GM19193 (cell line): ENCODE results near the gene PTPRJ.

Experiments
- POLR2A ChIP-seq: IDR thresholded peaks from 4 replicates; pipeline ENCODE4 v1.6.1; 2011; ENCODE audit not compliant: insufficient read depth, insufficient read length; ENCODE audit errors: extremely low read depth

PTPRJ gene

GRCh38 chr11:48002561-48002960, 22.2 kb downstream of the PTPRJ start:
- TF ChIP-seq POLR2A: no peak

DNA sequence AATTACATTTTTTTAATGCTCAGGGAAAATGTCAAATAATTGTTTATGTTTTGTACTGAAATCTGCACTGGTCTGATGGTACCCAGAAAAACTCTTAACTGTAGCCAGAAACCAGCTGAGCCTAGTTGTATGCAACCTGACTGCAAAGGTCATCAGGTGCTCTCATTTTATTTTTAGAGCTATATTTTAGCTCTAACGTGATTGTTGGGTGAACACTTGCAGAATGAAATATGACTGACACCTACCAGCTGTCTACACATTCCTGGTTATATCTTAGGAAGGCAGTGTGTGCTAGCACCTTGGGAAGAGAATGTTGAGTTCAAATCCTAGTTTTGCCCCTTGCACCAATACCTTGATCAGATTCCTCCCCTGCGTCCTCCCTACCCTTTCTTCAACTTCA, 23.6 kb downstream of the PTPRJ start:
- no peak for TF ChIP-seq POLR2A

- no peak for TF ChIP-seq POLR2A
These were observed 24.1 kb downstream of the PTPRJ start for GRCh38 chr11:48004456-48004855.

DNA sequence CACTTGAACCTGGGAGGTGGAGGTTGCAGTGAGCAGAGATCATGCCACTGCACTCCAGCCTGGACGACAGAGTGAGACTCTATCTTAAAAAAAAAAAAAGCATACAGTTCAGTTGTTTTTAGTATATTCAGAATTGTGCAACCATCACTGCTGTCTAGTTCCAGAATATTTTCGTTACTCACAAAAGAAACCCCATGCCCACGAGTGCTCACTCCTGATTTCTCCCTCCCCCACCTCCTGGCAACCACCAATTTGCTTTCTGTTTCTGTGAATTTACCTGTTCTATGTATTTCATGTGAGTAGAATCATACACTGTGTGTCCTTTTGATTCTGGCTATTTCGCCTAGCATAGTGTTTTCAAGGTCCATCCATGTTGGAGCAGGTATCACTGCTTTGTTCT, 24.8 kb downstream of the PTPRJ start:
- no peak for TF ChIP-seq POLR2A

DNA sequence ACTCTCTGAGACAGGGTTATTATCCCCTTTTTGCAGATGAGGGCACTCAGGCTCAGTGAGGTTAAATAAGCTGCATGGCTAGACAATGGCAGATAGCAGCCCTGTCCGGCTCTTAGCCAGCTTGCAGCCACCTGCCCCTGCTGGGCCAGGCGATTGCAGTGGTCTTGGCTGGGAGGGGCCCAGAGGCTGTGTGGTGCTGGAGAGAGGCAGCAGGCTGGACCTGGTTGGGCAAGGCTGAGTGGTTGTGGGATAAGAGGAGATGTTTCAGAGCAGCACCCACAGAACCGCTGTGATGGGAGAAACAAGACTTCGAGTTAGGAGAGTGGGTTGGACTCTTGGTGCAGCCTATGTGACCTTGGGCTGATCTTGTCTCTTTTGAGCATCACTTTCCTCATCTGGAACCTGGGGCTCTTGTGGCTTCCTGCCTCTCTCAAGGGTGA, 25.5 kb downstream of the PTPRJ start:
- no peak for TF ChIP-seq POLR2A

GRCh38 chr11:48006301-48006992, 26.1 kb downstream of the PTPRJ start:
- TF ChIP-seq POLR2A: peak; percentile 30

DNA sequence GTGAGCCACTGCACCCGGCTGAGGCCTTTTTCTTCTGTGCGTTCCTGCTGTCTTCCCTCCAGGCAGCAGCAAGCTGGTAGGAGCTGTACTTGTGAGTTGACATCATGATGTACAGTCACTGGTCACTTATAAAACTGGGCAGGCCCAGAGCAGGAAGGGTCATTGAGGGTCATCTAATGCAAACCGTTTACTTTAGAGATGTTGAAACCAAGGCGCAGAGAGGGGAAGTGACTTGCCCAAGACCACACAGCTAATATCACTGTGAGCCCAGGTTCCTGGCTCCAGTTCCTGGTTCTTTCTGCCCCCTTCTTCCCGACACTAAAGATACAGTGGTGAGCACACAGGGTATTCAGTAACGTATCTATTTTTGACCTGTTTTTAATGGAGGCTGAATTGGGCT, 27.3 kb downstream of the PTPRJ start:
- no peak for TF ChIP-seq POLR2A

GRCh38 chr11:48008951-48009270, 28.6 kb downstream of the PTPRJ start:
- TF ChIP-seq POLR2A: no peak

GRCh38 chr11:48011102-48011797, 30.9 kb downstream of the PTPRJ start:
- no peak for TF ChIP-seq POLR2A

GRCh38 chr11:48011798-48012391, 31.5 kb downstream of the PTPRJ start:
- no peak for TF ChIP-seq POLR2A

- TF ChIP-seq POLR2A: peak; percentile 46
These were observed 33.0 kb downstream of the PTPRJ start for GRCh38 chr11:48013269-48013901.

DNA sequence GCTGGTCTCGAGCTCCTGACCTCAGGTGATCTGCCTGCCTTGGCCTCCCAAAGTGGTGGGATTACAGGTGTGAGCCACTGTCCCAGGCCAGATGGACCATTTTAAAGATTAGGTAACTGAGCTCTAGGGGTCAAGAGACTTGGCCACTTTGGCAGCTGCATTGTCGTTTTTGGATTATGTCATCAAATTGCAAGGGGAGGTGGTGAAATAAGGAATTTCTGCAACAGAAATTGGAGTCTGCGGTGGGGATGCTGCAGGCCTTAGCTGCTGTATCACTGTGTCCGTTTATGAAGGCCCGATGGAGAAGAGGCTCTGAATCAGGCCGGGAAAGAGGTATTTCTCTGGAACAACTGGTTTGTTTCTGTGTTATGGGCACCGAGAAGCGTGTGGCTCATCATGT, 34.6 kb downstream of the PTPRJ start:
- TF ChIP-seq POLR2A: no peak

DNA sequence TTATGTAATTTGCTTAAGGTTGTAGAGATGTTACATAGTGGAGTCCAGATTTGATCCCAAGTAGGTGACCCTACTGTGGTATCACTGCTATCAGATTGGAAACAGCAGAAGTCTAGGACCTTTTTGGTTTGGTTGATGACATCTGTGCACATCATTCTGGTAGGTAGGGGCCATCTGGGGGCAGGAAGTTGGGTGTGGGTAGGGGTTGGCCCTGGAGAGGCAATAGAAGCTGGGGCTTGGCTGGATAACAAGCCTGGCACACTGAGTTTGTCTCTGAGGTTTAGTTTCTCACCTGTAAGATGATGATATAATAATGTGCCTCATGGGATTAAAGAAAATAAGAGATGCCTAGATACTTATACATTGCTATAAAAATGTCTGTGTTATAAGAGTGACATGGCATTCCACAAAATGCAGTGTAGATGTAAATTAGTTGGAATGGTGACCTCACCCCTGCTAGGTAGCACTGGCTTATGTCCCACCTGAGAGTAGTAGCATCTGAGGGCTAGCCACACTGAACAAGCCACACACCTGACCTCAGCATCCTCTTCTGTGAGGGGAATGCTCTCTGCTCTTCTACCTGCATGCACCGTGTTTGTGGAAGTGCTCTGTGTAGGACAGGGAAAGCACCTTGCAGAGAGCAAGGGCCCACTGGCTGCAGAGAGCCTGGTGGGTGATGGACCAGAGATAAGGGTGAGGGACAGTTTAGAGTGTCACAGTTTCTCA, 36.9 kb downstream of the PTPRJ start:
- TF ChIP-seq POLR2A: no peak

- TF ChIP-seq POLR2A: no peak
These were observed 37.6 kb downstream of the PTPRJ start for GRCh38 chr11:48017831-48018527.
